Ishikawa (cell line): ENCODE data around the gene CHCHD3.
A peak's percentile ranks its signal among the peaks of the same experiment; 100 is the strongest.

Experiments used
- CEBPB ChIP-seq: IDR thresholded peaks from 2 replicates; pipeline ENCODE4 v1.6.1; 2012
- CREB1 ChIP-seq: IDR thresholded peaks from 2 replicates; pipeline ENCODE4 v1.6.1; 2012; ENCODE audit warnings: low read depth
- EGR1 ChIP-seq: IDR thresholded peaks from 2 replicates; pipeline ENCODE4 v1.6.1; 2012
- EP300 ChIP-seq: IDR thresholded peaks from 2 replicates; pipeline ENCODE4 v1.6.1; 2012; ENCODE audit warnings: borderline replicate concordance
- FOXM1 ChIP-seq: IDR thresholded peaks from 2 replicates; pipeline ENCODE4 v1.6.1; 2012; ENCODE audit warnings: low read depth, borderline replicate concordance
- NFIC ChIP-seq: IDR thresholded peaks from 2 replicates; pipeline ENCODE4 v1.6.1; 2012
- RAD21 ChIP-seq: IDR thresholded peaks from 2 replicates; pipeline ENCODE4 v1.6.1; 2012; ENCODE audit warnings: low read depth
- REST ChIP-seq: IDR thresholded peaks from 2 replicates; pipeline ENCODE4 v1.6.1; 2012; ENCODE audit warnings: low read depth, mild to moderate bottlenecking
- TAF1 ChIP-seq: IDR thresholded peaks from 2 replicates; pipeline ENCODE4 v1.6.1; 2012; ENCODE audit warnings: low read depth, mild to moderate bottlenecking
- TCF12 ChIP-seq: IDR thresholded peaks from 2 replicates; pipeline ENCODE4 v1.6.1; 2012; ENCODE audit warnings: low read depth
- TEAD4 ChIP-seq: IDR thresholded peaks from 2 replicates; pipeline ENCODE4 v1.6.1; 2012
- USF1 ChIP-seq: IDR thresholded peaks from 2 replicates; pipeline ENCODE4 v1.6.1; 2012
- YY1 ChIP-seq: IDR thresholded peaks from 2 replicates; pipeline ENCODE4 v1.6.1; 2012; ENCODE audit warnings: low read depth
- ZBTB7A ChIP-seq: IDR thresholded peaks from 2 replicates; pipeline ENCODE4 v1.6.1; 2012; ENCODE audit warnings: low read depth
- TF ChIP-seq, protein P1 (sequence below): IDR thresholded peaks from 2 replicates; pipeline ENCODE4 v1.6.1; 2012

Gene CHCHD3

GRCh38 chr7:133081599-133082389 is at the start of gene CHCHD3:
CHCHD3 (minus strand) TSS chr7:133082090; CDS start chr7:133081937, 153 bp downstream.
- TF ChIP-seq NFIC (no peak), CREB1 (0 out of 2 replicates have a peak, but pooled peaks have one; percentile 11), EGR1 (no peak), USF1 (peak; percentile 94), TEAD4 (peak; percentile 88), ZBTB7A (peak; percentile 60)
- TF ChIP-seq, protein P1, sequence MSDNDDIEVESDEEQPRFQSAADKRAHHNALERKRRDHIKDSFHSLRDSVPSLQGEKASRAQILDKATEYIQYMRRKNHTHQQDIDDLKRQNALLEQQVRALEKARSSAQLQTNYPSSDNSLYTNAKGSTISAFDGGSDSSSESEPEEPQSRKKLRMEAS: peak; percentile 80

DNA sequence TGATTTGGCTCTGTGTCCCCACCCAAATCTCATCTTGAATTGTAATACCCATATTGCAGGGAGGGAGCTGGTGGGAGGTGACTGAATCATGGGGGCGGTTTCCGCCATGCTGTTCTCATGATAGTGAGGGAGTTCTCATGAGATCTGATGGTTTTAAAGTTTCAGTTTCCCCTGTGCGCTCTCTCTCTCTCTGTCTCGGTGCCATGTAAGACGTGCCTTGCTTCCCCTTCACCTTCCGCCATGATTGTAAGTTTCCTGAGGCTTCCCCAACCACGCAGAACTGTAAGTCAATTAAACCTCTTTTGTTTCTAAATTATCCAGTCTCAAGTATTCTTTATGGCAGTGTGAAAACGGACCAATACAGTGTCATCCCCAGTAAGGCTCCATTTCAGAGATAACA is 48.3 kb upstream of the CHCHD3 start:
- TF ChIP-seq EP300 (no peak), CREB1 (no peak), CEBPB (no peak), NFIC (no peak), TCF12 (no peak), REST (no peak), ZBTB7A (no peak), TAF1 (no peak), USF1 (no peak), FOXM1 (no peak), EGR1 (no peak), YY1 (no peak), RAD21 (no peak), TEAD4 (no peak)
- TF ChIP-seq, protein P1: no peak

GRCh38 chr7:133126422-133126821 is 44.5 kb upstream of the CHCHD3 start:
- TF ChIP-seq TAF1 (no peak), USF1 (no peak), TCF12 (no peak), CEBPB (no peak), RAD21 (no peak), YY1 (no peak)
- TF ChIP-seq, protein P1: no peak

- no peak for TF ChIP-seq TEAD4
- TF ChIP-seq FOXM1: no peak
- no peak for TF ChIP-seq YY1
- TF ChIP-seq, protein P1: no peak
- TF ChIP-seq USF1: no peak
- TF ChIP-seq CEBPB: no peak
- no peak for TF ChIP-seq TAF1
- TF ChIP-seq EGR1: no peak
- no peak for TF ChIP-seq CREB1
- no peak for TF ChIP-seq REST
- TF ChIP-seq NFIC: no peak
- no peak for TF ChIP-seq ZBTB7A
- TF ChIP-seq TCF12: no peak
- TF ChIP-seq EP300: no peak
- no peak for TF ChIP-seq RAD21
These were observed 43.1 kb upstream of the CHCHD3 start for GRCh38 chr7:133124974-133125373.
